ENCODE results near the gene MON1B. TPM values are rescaled to one million over a fixed set of nuclear protein-coding genes. Genes with fewer than 3 reads are reported as not detected.

MON1B gene
- total and polyA plus RNA-seq, 2 donors (not counting 3 experiments of a cell fraction or from before 2014, with no cell fraction given): 35.8 to 57.0 TPM

GRCh38 chr16:77236063-77236511 is 45.1 kb downstream of the MON1B start:
- intact Hi-C loops (cut with micrococcal nuclease): loop anchor here (1.0 to 10.0 kb wide), 13 partner anchors 53 to 864 kb away; no protein-coding TSS in a partner anchor
- TF ChIP-seq POLR2AphosphoS5 (IDR thresholded peaks at IDR 0.05; ENCODE audit: insufficient read depth, low read depth, low read length) (peak; percentile 54), EZH2 (IDR thresholded peaks at IDR 0.05; ENCODE audit: borderline replicate concordance, low read depth, low read length, severe bottlenecking) (no peak), CTCF (IDR thresholded peaks at IDR 0.05; ENCODE audit: extremely low read depth in 1 of 2, insufficient read depth in 1 of 2, low read depth in 1 of 2, low read length in 2 of 2) (peak; percentile 99 to 100)
- H3K36me3 ChIP-seq (ENCODE audit: control insufficient read depth in 2 of 2, extremely low read depth in 1 of 2, insufficient read depth in 2 of 2, low read length in 2 of 2): no peaks in the 10 kb centered on the region
- H3K9ac ChIP-seq (replicated peaks; ENCODE audit: extremely low read depth, insufficient read depth, low read length): peak overlapping the region; percentile 28
- no peak overlapping the region for H3K4me3 ChIP-seq (replicated peaks in 1 of 3; ENCODE audit: insufficient read depth in 1 of 3, low read depth in 1 of 3, low read length in 3 of 3)
- no peaks in the 10 kb centered on the region for H3K9me3 ChIP-seq (replicated peaks; ENCODE audit: control insufficient read depth, insufficient read depth, low read length)
- no peaks in the 10 kb centered on the region for H3K4me1 ChIP-seq (ENCODE audit: control insufficient read depth, extremely low read depth, insufficient read depth, low read length)
- H4K20me1 ChIP-seq (replicated peaks; ENCODE audit: control insufficient read depth, extremely low read depth, insufficient read depth, low read length): no peaks in the 10 kb centered on the region
- H3K9me1 ChIP-seq (replicated peaks; ENCODE audit: control insufficient read depth, extremely low read depth, insufficient read depth, low read length): no peaks in the 10 kb centered on the region
- POLR2A ChIA-PET: interaction anchor here (0.6 to 1.3 kb wide), 2 partner anchors 348 to 734 kb away, joined by 3 to 8 read pairs; no protein-coding TSS in a partner anchor
- DNase-seq (ENCODE audit: low read depth, low spot score): peak; percentile 87
- dilution Hi-C loops (cut with MboI; ENCODE audit: extremely low pct_ligation_motif_present, low sequenced_read_pairs): loop anchor here (25.0 kb wide), 1 partner anchor 351 kb away; no protein-coding TSS in a partner anchor
- H3K4me2 ChIP-seq (ENCODE audit: insufficient read depth, low read length): peak overlapping the region; percentile 19
- no peak overlapping the region for H3K27ac ChIP-seq (ENCODE audit: insufficient read depth, low read depth, low read length)
- BruUV-seq (replicated peaks): no TSS peak
- FAIRE-seq: peak; percentile 95
- CTCF ChIA-PET: interaction anchor here (0.6 to 9.8 kb wide), 23 partner anchors 10 to 863 kb away, joined by 3 to 185 read pairs (median 4); partner anchors contain the start of genes ADAMTS18 and WWOX
- peak overlapping the region; percentile 67 for H2AFZ ChIP-seq (ENCODE audit: low read depth, low read length)
- no peaks in the 10 kb centered on the region for H3K79me2 ChIP-seq (ENCODE audit: control insufficient read depth, insufficient read depth, low read length)
- H3K27me3 ChIP-seq (ENCODE audit: control insufficient read depth in 2 of 2, insufficient read depth in 2 of 2, low read length in 2 of 2): no peaks in the 10 kb centered on the region

GRCh38 chr16:77238593-77238992 is 47.6 kb downstream of the MON1B start:
- dilution Hi-C loops (cut with MboI; ENCODE audit: extremely low pct_ligation_motif_present, low sequenced_read_pairs): loop anchor here (25.0 kb wide), 1 partner anchor 349 kb away; no protein-coding TSS in a partner anchor

More at GRCh38 chr16:77238593-77238992, 47.6 kb downstream of the MON1B start:
- H3K36me3 ChIP-seq (ENCODE audit: control insufficient read depth in 2 of 2, extremely low read depth in 1 of 2, insufficient read depth in 2 of 2, low read length in 2 of 2): no peaks in the 10 kb centered on the region
- intact Hi-C loops (cut with micrococcal nuclease): loop anchor here (10.0 kb wide), 1 partner anchor 136 kb away; no protein-coding TSS in a partner anchor
- no peaks in the 10 kb centered on the region for H3K4me1 ChIP-seq (ENCODE audit: control insufficient read depth, extremely low read depth, insufficient read depth, low read length)
- H3K79me2 ChIP-seq (ENCODE audit: control insufficient read depth, insufficient read depth, low read length): no peaks in the 10 kb centered on the region
- no peaks in the 10 kb centered on the region for H3K27me3 ChIP-seq (ENCODE audit: control insufficient read depth in 2 of 2, insufficient read depth in 2 of 2, low read length in 2 of 2)
- no peaks in the 10 kb centered on the region for H3K9me1 ChIP-seq (replicated peaks; ENCODE audit: control insufficient read depth, extremely low read depth, insufficient read depth, low read length)
- no peak overlapping the region for H3K27ac ChIP-seq (ENCODE audit: insufficient read depth, low read depth, low read length)
- no peak overlapping the region for H2AFZ ChIP-seq (ENCODE audit: low read depth, low read length)
- DNase-seq (ENCODE audit: low read depth, low spot score) (no peak), FAIRE-seq (no peak)
- BruUV-seq (replicated peaks): no TSS peak
- no peak overlapping the region for H3K4me3 ChIP-seq (replicated peaks in 1 of 3; ENCODE audit: insufficient read depth in 1 of 3, low read depth in 1 of 3, low read length in 3 of 3)
- H3K9ac ChIP-seq (replicated peaks; ENCODE audit: extremely low read depth, insufficient read depth, low read length): no peak overlapping the region
- no peaks in the 10 kb centered on the region for H3K9me3 ChIP-seq (replicated peaks; ENCODE audit: control insufficient read depth, insufficient read depth, low read length)
- TF ChIP-seq MAX (IDR thresholded peaks at IDR 0.05; ENCODE audit: insufficient read depth, insufficient read length) (no peak), JUN (IDR thresholded peaks at IDR 0.05; ENCODE audit: borderline replicate concordance, insufficient read depth, insufficient read length, low read depth) (no peak), CTCF (IDR thresholded peaks at IDR 0.05; ENCODE audit: extremely low read depth in 1 of 2, insufficient read depth in 1 of 2, low read depth in 1 of 2, low read length in 2 of 2) (no peak), GATA2 (IDR thresholded peaks at IDR 0.05; ENCODE audit: insufficient read depth, insufficient read length, low read depth, low read length) (no peak), FOS (IDR thresholded peaks at IDR 0.05; ENCODE audit: borderline replicate concordance, insufficient read depth, low read length) (no peak), EZH2 (IDR thresholded peaks at IDR 0.05; ENCODE audit: borderline replicate concordance, low read depth, low read length, severe bottlenecking) (no peak), POLR2A (IDR thresholded peaks at IDR 0.05; ENCODE audit: low read depth, low read length) (no peak), MYC (IDR thresholded peaks at IDR 0.05; ENCODE audit: low read depth, low read length) (no peak)
- CTCF ChIA-PET: interaction anchor here (1.3 to 9.8 kb wide), 3 partner anchors 200 to 764 kb away, joined by 4 to 185 read pairs (median 27); no protein-coding TSS in a partner anchor
- H4K20me1 ChIP-seq (replicated peaks; ENCODE audit: control insufficient read depth, extremely low read depth, insufficient read depth, low read length): no peaks in the 10 kb centered on the region
- no peak overlapping the region for H3K4me2 ChIP-seq (ENCODE audit: insufficient read depth, low read length)
- POLR2A ChIA-PET: no interaction called here
